Stimulated activated effector memory CD8-positive, alpha-beta T cell treated with anti-CD3 and anti-CD28 coated beads, Interleukin-12 subunit alpha, Interleukin-12 subunit beta, amount 100 ng/mL, for 72 hours (primary cell): ENCODE results near the gene CAT.

Experiments used
- ATAC-seq: fragments of 150-1000 bp; cut with Tn5 transposase; 2 replicates; pipeline ENCODE4 v1.10.0; 2021
- DNase-seq, 2 donors: peaks; one replicate each; pipeline ENCODE4 v3.0.0; 2021 to 2022; ENCODE audit warnings: low spot score in 2 of 2
- H3K27ac Mint-ChIP-seq: one replicate; pipeline ENCODE4 v1.8.0; 2022; ENCODE audit warnings: mild to moderate bottlenecking, mixed read lengths
- H3K36me3 Mint-ChIP-seq: one replicate; pipeline ENCODE4 v1.8.0; 2022; ENCODE audit warnings: mild to moderate bottlenecking, mixed read lengths
- H3K4me1 Mint-ChIP-seq: one replicate; pipeline ENCODE4 v1.8.0; 2022; ENCODE audit warnings: mixed read lengths
- H3K4me3 Mint-ChIP-seq: one replicate; pipeline ENCODE4 v1.8.0; 2022; ENCODE audit warnings: mild to moderate bottlenecking, mixed read lengths
- H3K9me3 Mint-ChIP-seq: one replicate; pipeline ENCODE4 v1.8.0; 2022; ENCODE audit warnings: mixed read lengths

The CAT gene

DNA sequence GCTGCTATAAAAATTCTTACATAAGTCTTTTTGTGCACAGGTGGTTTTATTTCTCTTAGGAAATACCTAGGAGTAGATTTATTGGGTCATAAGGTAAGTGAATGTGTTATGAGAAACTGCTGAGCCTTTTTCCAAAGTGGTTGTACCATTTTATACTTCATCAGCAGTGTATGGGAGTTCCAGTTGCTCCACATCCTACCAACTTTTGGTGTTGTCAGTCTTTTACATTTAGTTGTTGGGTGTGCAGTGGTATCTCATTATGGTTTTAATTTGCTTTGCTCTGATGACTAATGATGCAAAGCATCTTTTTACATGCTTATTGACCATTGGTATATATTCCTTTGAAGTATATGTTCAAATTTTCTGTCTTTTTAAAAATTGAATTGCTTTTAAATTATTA is 3.1 kb downstream of the CAT start:
- Mint-ChIP-seq H3K36me3 (no peaks in the 10 kb centered on the region), H3K4me1 (peaks cover 32% of the 10 kb centered on the region)

DNA sequence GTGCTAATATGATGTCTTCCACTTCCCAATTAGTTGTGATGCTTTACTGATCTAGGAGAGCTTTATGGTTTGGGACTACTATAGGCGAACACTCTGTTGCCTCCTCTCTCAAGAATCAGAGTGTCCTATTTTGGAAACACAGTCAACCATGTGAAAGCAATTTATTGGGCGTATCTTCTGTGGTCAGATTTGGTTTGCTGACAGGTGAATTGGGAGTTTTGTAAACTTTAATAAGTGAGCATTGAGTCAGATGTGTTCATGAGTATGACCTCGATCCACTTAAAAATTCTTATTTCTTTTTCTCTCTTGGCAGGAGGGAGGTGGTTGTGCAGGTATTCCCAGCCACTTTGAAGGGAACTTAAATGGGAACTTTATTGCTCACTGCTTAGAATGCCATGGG is 4.4 kb downstream of the CAT start:
- Mint-ChIP-seq H3K36me3 (no peaks in the 10 kb centered on the region), H3K9me3 (no peaks in the 10 kb centered on the region), H3K27ac (no peak overlapping the region), H3K4me3 (no peak overlapping the region), H3K4me1 (peaks cover 43% of the 10 kb centered on the region)
- ATAC-seq (no peak), DNase-seq (no peak)

More for the DNA sequence above, 3.1 kb downstream of the CAT start:
- DNase-seq (no peak), ATAC-seq (no peak)
- H3K4me3 Mint-ChIP-seq: no peak overlapping the region
- H3K27ac Mint-ChIP-seq: no peak overlapping the region
- no peaks in the 10 kb centered on the region for H3K9me3 Mint-ChIP-seq

DNA sequence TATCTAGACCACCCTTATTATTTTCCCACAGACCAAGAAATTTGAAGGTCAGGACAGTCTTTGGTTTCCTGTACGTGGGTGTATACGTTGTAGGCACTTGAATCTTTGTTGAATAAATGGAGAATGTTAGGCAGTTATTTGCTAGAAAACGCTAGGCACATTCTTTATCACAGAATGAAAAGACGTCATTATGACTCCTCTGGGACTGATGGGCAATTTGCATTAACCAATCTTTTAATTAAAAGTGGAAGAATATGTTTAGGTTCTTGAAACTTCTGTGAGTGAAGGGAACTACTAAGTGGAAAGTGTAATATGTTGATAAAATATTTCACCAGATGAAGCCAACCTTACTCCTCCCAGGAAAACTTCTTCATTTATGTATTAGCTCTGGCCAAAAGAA is 5.7 kb downstream of the CAT start:
- no peaks in the 10 kb centered on the region for H3K9me3 Mint-ChIP-seq
- peaks cover 48% of the 10 kb centered on the region for H3K4me1 Mint-ChIP-seq
- ATAC-seq (no peak), DNase-seq (no peak)
- H3K4me3 Mint-ChIP-seq: no peak overlapping the region
- no peaks in the 10 kb centered on the region for H3K36me3 Mint-ChIP-seq
- no peak overlapping the region for H3K27ac Mint-ChIP-seq

DNA sequence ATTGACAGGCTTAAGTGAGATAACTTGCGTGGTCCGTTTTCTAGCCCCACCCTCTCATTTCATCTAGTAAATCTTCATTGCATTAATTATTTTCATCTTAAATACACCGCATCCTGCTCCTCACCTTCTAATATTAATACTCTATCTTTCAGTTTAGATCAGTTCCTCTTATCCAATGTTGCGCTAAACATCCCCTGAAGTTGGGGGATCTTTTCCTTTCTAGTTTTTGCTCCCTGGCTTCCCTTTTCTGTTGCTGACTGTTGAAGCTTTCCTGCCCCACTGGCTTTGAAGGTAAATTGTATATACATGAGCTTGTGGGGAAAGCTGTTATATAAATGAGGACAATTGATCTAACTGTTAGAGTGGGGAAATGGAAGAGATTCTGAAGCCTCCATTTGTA is 7.2 kb downstream of the CAT start:
- H3K36me3 Mint-ChIP-seq: no peaks in the 10 kb centered on the region
- H3K9me3 Mint-ChIP-seq: no peaks in the 10 kb centered on the region
- H3K4me3 Mint-ChIP-seq: no peak overlapping the region
- DNase-seq (no peak), ATAC-seq (no peak)
- no peak overlapping the region for H3K27ac Mint-ChIP-seq
- H3K4me1 Mint-ChIP-seq: peaks cover 39% of the 10 kb centered on the region

DNA sequence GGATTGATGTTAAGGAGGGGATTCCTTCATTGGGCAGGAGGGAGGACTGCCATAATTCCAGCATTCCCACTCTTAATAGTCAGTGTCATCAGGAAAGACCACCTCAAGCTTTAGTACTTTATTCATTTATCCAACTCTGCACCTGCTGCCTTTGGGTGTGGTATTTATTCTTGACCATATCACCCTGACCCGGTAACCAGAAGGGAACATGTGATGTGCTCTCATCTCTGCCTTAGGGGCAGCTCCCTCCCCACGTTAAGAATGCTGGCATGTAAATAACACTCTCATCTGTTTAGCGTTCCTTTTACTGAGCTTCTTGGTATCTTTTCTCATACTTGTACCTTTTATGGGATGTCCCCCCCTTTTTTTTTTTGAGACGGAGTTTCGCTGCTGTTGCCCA is 7.7 kb downstream of the CAT start:
- ATAC-seq (no peak), DNase-seq (no peak)
- Mint-ChIP-seq H3K27ac (no peak overlapping the region), H3K36me3 (peaks cover under 1% of the 10 kb centered on the region), H3K4me3 (no peak overlapping the region), H3K4me1 (peaks cover 39% of the 10 kb centered on the region), H3K9me3 (no peaks in the 10 kb centered on the region)

DNA sequence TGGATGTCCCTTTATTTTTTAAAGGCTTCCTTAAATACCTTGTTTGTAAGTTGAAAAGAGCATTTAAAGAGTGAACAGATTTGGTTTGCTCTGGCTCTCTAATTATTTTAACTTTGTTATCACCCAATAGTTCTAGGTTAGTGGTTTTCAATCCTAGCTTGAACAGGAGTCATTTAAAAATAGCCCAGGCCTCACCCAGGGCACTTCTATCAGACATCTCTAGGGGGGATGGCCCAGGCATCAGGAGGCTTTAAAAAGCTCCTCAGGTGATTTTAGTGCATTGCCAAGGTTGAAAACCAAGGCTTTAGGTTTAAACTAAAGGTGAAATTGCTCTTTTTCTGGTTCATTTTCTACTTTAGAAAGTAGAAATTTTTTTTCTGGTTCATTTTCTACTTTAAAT is 8.3 kb downstream of the CAT start:
- DNase-seq (no peak), ATAC-seq (no peak)
- H3K27ac Mint-ChIP-seq: no peak overlapping the region
- H3K4me3 Mint-ChIP-seq: no peak overlapping the region
- no peaks in the 10 kb centered on the region for H3K9me3 Mint-ChIP-seq
- peaks cover 39% of the 10 kb centered on the region for H3K4me1 Mint-ChIP-seq
- peaks cover 7% of the 10 kb centered on the region for H3K36me3 Mint-ChIP-seq

DNA sequence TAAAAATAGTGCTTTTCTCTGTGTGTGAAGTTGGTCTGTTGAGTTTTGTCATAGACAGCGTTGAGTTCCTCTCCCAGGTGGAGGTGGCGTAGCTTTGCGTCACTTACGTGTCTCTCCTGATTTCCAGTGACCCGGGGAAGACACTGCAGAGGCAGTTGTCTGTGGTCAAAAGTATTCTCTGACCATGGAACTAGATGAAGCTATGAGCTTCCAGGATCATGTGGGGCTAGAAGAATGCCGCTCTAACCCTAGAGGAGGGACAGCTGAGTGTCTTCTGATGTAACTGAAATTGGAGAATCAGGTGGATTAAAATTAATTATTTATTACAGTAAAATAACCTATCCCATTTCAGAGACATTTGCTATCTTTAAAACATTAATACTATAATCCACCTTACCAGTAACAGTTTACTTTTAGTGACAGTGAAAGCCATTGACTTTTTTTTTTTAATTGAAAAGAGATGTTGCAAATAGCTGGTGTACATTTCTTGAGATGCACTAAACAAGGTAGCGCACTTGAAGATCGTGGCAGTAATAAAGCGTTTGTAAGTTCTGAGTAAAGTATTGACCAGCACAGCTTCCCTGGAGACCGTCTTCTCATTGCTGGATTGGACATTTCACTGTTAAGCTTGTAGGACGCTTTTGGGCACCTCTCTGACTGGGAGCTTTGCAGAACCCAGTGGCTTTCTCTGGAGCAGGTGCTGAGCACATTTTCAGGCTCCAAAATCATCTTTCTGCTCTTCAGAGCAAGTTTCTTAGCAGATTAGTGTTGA is 9.7 kb downstream of the CAT start:
- peak overlapping the region; percentile 49 for H3K27ac Mint-ChIP-seq
- DNase-seq: no peak
- peaks cover 21% of the 10 kb centered on the region for H3K36me3 Mint-ChIP-seq
- no peak for ATAC-seq
- H3K4me1 Mint-ChIP-seq: peaks cover 34% of the 10 kb centered on the region
- no peaks in the 10 kb centered on the region for H3K9me3 Mint-ChIP-seq
- H3K4me3 Mint-ChIP-seq: no peak overlapping the region

DNA sequence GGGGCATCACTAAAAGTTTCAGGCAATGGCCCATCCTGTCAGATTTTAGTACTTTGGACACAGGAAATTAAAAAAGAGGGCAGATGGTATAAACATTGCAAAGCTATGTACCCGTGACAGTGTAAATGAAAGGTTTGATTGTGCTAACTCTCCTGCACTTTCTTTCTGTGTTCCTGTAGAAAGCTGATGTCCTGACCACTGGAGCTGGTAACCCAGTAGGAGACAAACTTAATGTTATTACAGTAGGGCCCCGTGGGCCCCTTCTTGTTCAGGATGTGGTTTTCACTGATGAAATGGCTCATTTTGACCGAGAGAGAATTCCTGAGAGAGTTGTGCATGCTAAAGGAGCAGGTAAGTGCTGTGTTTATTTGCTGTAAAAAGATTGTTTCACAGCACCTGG is 10.3 kb downstream of the CAT start:
- peaks cover 28% of the 10 kb centered on the region for H3K4me1 Mint-ChIP-seq
- H3K9me3 Mint-ChIP-seq: no peaks in the 10 kb centered on the region
- H3K36me3 Mint-ChIP-seq: peaks cover 27% of the 10 kb centered on the region
- peak overlapping the region; percentile 49 for H3K27ac Mint-ChIP-seq
- DNase-seq: no peak
- H3K4me3 Mint-ChIP-seq: no peak overlapping the region
- peak; percentile 54 for ATAC-seq

DNA sequence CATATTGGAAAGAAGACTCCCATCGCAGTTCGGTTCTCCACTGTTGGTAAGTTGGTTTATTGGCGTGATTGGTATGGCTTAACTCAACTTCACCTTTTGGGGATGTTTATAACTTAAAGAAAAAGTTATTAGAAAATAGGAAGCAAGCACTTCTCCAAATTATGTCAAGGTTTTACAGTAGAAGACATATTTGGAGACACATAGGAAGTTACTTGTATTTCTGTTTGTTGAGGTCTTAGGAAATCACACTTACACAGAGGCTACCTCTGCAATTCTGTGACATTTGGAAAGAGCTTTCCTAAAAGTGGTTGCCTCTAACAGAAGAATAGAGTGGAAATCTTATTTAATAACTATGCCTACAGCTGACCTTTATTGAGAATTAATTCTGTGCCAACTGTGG is 12.3 kb downstream of the CAT start:
- H3K36me3 Mint-ChIP-seq: peaks cover 45% of the 10 kb centered on the region
- no peak for DNase-seq
- peaks cover 21% of the 10 kb centered on the region for H3K4me1 Mint-ChIP-seq
- no peaks in the 10 kb centered on the region for H3K9me3 Mint-ChIP-seq
- ATAC-seq: no peak
- no peak overlapping the region for H3K4me3 Mint-ChIP-seq
- H3K27ac Mint-ChIP-seq: no peak overlapping the region

DNA sequence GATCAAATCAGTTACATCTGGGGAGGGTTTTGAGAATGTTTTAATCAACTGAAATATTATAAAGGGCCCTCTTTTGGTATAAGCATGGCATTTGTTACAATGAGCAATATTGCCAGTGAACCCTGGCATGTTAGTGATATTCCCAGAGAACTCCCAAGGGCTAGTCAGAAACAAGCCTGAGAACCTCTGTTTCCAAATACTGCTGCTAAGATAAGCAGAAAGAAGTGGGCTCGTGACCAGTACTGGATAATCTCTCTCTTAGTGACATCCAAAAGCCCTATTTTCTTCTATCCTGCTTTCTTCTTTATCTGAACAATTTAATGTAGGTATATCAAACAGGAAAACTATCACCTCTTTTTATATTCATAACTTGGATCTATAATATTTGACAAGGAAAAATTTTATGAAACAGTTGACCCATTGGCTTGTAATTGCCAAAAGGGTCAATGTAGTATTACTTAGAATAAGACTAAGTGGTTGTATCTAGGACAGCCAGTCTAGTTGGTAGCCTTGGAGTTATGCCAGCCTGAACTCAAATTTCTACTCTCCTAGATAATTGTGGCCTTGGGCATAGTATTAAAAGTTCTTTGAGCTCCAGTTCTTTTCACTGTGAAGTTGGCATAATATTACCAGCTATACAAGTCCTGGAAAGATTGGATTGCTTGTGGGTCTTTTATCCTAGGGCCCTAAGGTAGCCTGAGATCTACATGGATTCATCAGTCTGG is 15.7 kb downstream of the CAT start:
- Mint-ChIP-seq H3K9me3 (no peaks in the 10 kb centered on the region), H3K36me3 (peaks cover 70% of the 10 kb centered on the region), H3K4me1 (no peaks in the 10 kb centered on the region), H3K27ac (no peak overlapping the region), H3K4me3 (no peak overlapping the region)
- no peak for ATAC-seq
- no peak for DNase-seq

DNA sequence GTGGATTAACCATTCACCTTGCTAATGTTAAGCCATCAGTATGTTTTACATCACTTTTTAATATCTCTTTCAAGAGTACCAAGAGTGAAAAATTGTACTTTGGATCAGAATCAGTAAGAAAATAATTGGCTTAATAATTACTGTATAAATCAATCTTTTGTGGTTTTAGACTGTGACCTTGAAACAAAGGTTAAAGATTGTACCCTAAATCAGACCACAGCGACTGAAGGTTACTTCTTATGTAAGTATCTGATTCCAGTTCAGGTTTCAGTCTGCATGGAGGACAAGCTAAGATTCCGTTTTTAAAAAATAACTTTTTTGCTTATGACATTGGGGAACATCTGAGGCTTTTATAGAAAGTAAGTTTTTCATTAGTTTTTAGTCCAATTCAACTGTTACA is 18.9 kb downstream of the CAT start:
- Mint-ChIP-seq H3K4me1 (no peaks in the 10 kb centered on the region), H3K36me3 (peaks cover 79% of the 10 kb centered on the region), H3K4me3 (no peak overlapping the region), H3K9me3 (no peaks in the 10 kb centered on the region), H3K27ac (no peak overlapping the region)
- DNase-seq (no peak), ATAC-seq (no peak)

DNA sequence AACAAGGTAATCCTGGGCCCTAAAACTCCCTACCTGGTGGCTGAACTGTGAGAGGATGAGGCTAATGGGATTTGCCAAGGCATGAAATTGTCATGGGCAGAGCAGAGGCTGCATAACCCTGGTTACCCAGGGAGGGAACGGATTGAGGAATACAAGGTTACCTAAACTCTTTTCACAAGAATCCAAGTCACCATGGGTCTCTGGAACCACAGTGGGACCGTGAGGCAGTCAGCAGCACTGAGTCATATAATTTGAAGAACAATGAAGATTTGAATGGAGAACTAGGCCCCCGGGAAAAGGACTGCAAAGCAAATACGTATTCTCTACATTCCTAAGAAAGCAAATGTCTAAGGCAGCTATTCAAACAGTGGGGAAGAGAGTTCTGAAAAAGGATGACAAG is 19.8 kb downstream of the CAT start:
- Mint-ChIP-seq H3K4me3 (no peak overlapping the region), H3K9me3 (no peaks in the 10 kb centered on the region), H3K27ac (no peak overlapping the region), H3K4me1 (no peaks in the 10 kb centered on the region), H3K36me3 (peaks cover 79% of the 10 kb centered on the region)
- DNase-seq (no peak), ATAC-seq (no peak)

DNA sequence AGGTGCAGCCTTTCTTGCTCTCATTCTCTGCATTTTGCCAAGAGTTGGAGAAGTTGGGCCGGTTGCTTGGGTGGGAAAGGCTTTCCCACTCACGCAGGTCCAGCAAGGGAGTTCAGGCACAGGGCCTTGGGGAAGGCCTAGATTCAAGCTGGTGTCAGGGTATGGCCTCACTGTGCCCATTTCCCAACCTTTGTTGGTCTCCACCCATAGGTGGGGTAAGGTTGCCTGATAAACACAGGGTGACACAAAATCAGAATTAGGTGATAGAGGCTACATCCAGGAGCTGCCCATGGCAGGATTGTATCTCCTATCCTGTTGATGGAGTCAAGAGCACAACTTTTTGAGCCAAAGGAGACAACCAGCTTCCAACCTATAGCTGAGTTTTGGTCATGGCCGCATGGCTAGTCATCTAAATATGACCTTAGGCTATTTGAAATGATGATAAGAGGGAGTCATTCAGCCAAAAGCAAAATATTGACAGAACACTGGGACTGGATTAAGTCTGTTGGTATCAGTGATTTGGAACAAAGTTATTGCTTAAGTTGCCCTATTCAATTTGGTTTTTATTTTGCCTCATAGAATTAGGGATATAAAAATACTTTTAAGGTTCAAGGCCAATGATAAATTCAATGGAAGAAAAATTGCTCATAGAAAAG is 20.9 kb downstream of the CAT start:
- DNase-seq (no peak), ATAC-seq (no peak)
- H3K4me1 Mint-ChIP-seq: no peaks in the 10 kb centered on the region
- no peak overlapping the region for H3K27ac Mint-ChIP-seq
- no peak overlapping the region for H3K4me3 Mint-ChIP-seq
- H3K9me3 Mint-ChIP-seq: no peaks in the 10 kb centered on the region
- peaks cover 79% of the 10 kb centered on the region for H3K36me3 Mint-ChIP-seq

DNA sequence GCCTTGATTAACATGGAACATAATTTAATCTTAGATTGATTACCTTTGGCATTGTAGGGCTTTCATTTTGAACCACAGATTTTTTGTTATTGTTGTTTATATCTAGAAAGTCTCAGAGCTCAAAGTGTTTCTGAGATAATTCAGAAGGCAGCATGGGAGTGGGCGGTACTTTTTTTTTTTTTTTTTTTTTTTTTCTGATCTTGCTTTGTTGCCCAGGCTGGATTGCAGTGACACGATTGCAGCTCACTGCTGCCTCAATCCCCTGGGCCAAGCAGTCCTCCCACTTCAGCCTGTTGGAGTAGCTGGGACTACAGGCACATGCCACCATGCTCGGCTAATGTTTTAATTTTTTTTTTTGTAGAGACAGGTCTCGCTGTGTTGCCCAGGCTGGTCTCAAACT is 21.5 kb downstream of the CAT start:
- no peaks in the 10 kb centered on the region for H3K4me1 Mint-ChIP-seq
- ATAC-seq (no peak), DNase-seq (no peak)
- H3K27ac Mint-ChIP-seq: no peak overlapping the region
- H3K9me3 Mint-ChIP-seq: no peaks in the 10 kb centered on the region
- H3K4me3 Mint-ChIP-seq: no peak overlapping the region
- H3K36me3 Mint-ChIP-seq: peaks cover 79% of the 10 kb centered on the region

DNA sequence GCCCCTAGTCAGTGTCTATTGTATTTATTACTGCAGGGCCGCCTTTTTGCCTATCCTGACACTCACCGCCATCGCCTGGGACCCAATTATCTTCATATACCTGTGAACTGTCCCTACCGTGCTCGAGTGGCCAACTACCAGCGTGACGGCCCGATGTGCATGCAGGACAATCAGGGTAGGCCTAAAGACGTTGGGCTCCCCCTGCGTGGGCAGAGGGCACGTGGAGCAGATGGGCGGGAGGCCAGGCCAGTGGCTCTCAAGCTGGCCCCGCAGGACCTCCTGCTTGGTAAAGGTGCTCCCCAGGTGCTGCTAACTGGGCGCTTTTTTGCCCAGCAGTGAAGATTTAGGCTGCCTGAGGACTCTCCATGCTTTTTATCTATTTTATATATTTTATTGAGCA is 22.5 kb downstream of the CAT start:
- no peaks in the 10 kb centered on the region for H3K9me3 Mint-ChIP-seq
- no peak overlapping the region for H3K27ac Mint-ChIP-seq
- H3K4me3 Mint-ChIP-seq: no peak overlapping the region
- DNase-seq (no peak), ATAC-seq (no peak)
- H3K4me1 Mint-ChIP-seq: no peaks in the 10 kb centered on the region
- H3K36me3 Mint-ChIP-seq: peaks cover 69% of the 10 kb centered on the region

DNA sequence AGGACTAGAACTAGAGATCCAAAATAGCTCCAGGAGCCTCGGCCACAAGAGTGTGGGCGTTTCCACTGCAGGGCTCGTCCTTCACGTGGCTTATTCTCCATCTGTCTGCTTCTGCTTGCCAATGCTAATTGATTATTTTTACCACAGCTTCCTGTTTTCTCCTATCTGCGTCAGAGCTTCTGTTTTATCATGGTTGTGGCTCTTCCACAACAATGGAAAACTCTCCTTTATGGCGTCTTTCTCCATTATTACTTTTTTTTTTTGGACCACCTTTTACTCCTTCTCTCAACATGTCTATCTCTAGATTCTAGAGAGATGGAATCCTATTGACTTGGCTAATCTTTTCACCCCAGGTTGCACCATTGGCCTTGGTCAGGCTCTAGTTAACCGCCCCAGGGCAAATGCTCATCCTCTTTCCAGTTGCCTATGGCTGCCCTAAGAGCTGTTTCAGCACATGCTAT is 25.9 kb downstream of the CAT start:
- no peaks in the 10 kb centered on the region for H3K4me1 Mint-ChIP-seq
- H3K9me3 Mint-ChIP-seq: peaks cover 5% of the 10 kb centered on the region
- H3K27ac Mint-ChIP-seq: no peak overlapping the region
- no peak for DNase-seq
- peaks cover 58% of the 10 kb centered on the region for H3K36me3 Mint-ChIP-seq
- ATAC-seq: no peak
- no peak overlapping the region for H3K4me3 Mint-ChIP-seq
